GM10266 (cell line): ENCODE results near the gene IPO13.

ENCODE experiments used
- DNase-seq: peaks from one replicate; pipeline ENCODE4 v3.0.0; 2012; ENCODE audit errors: extremely low spot score
- TF ChIP-seq, protein P1 (sequence below): IDR thresholded peaks from 2 replicates; pipeline ENCODE4 v1.5.1; 2012; ENCODE audit warnings: mild to moderate bottlenecking, low read depth; ENCODE audit not compliant: control insufficient read depth, insufficient read depth; ENCODE audit errors: missing control alignments

IPO13 gene

DNA sequence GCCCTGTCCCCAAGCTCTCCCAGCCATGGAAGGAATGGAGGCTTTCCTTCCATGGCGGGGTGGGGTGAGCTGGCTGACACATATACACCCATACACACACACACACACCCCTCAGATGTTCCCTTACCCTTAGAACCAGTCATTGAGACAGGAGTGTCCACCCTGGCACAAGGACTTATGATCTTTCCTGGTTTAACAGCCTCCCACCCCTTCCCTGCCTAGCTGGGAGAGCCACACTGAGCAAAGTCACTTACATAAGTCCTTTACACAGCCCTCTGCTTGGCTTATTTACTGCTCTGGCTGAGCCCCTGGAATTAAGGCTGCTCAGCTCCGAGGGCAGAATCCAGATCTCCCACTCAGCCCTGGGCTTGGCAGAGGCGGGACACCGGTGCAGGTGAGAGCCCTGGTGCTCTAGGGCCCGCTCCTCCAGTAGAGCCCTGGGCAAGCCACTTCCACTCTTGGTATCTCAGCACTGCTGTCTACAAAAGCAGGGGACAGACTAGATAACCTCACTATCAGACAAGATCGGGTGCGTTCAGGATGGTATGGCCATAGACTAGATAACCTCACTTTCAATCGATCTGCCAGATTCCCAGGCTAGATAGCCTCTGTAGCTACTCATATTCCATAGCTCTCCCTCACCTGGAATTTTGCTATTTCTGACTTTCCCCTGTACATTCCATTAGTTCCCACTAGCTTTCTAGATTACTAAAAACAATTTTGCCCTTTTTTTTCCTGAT, 67.8 kb downstream of the IPO13 start:
- TF ChIP-seq, protein P1, sequence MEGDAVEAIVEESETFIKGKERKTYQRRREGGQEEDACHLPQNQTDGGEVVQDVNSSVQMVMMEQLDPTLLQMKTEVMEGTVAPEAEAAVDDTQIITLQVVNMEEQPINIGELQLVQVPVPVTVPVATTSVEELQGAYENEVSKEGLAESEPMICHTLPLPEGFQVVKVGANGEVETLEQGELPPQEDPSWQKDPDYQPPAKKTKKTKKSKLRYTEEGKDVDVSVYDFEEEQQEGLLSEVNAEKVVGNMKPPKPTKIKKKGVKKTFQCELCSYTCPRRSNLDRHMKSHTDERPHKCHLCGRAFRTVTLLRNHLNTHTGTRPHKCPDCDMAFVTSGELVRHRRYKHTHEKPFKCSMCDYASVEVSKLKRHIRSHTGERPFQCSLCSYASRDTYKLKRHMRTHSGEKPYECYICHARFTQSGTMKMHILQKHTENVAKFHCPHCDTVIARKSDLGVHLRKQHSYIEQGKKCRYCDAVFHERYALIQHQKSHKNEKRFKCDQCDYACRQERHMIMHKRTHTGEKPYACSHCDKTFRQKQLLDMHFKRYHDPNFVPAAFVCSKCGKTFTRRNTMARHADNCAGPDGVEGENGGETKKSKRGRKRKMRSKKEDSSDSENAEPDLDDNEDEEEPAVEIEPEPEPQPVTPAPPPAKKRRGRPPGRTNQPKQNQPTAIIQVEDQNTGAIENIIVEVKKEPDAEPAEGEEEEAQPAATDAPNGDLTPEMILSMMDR = no peak
- DNase-seq = no peak

DNA sequence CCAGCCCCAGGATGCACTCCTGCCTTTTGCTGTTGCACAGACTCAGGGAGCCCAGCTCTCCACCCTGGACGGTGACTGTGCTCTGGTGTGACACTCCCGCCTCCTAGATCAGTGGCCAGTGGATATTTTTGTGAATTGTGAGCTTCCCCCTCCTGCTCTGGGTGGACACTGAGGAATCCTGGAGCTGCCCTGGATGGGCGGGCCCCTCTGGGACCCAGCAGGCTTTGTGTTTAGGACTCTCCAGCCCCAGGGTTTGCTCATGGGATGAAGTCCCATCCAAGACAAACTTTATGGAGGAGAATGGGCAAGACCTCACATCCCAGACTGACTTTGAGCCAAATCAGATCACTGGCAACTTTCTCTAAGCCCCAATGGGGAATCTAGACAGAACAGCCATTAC, 68.5 kb downstream of the IPO13 start:
- no peak for DNase-seq
- TF ChIP-seq, protein P1 = no peak

DNA sequence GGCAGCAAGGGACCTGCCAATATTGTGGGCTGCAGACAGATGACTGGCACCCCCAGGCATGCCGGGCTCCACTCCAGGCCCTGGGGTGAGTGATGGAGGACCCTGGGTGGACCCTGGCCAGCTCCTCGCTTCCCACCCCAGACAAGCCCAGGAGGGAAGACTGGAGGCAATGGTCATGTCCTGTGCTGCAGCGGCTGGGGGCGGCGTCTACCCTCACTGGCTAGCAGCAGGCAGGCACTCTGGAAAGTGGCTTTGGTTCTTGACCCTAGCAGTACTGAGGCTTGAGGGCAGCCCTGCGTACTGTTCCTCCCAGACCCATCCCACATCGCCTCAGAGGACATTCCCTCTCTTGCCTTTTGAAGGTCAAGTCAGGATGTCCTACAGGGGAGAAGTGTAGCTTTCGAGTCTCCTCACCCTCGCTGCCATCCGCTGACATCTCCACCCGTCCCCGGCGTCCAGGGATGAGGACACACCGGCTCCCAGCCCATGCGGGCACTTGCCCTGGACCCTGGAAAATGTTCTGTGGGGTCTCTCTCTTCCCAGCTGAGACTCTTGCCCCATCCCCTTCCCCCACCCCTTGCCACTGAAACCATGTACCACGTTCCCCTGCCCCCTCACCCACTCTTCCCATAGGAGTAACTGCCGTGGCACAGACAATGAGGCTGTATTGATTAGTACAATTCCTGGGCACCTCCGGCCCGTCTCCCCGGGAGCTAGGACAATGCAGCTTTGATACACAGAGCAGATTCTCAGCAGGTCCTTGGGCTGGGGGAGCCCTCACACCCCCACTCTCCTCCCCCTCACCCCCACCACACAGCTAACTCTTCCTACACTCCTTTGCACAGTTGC, 69.5 kb downstream of the IPO13 start:
- TF ChIP-seq, protein P1 = no peak
- no peak for DNase-seq

DNA sequence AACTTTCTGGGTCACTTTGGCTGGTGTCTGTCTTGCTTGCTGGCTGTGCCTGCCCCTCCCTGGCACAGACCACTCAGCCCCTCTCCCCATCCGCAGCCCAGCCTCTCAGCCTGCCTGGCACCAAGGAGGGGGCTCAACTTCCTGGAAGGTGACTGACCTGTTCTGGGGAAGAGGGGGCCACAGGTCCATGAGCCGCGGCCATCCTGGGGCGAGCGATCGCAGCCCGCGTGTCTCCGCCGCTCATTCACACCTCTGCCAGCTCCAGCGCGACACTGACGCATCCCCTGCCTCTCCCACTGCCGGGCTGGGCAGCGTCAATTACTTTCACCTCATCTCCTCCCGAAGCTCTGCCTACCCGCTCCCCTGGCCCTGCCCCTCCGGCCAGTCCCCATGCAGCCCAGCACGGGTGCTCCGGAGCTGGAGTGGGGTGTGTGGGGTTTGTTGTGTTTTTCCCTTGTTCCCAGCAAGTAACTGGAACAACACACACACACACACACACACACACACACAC, 70.2 kb downstream of the IPO13 start:
- TF ChIP-seq, protein P1 = no peak
- no peak for DNase-seq
